DMS 273 treated with DMSO at 0.1 percent for 48 hours (cell line): ENCODE measurements around the gene CAB39L.
"Not testable (repeated sequence)": the region's sequence is repeated elsewhere in the genome, so short reads cannot be mapped to it uniquely, and the experiment has no call there.

Source experiments
- DNase-seq: peaks from one replicate; lab custom pipeline; 2025; lab: John Stamatoyannopoulos, UW

Gene CAB39L

GRCh38 chr13:49343731-49344130 lies 100.1 kb downstream of the CAB39L start:
- DNase-seq, result no peak

- DNase-seq, result no peak
Measured at GRCh38 chr13:49343255-49343654, 100.6 kb downstream of the CAB39L start.

GRCh38 chr13:49342454-49342853 lies 101.4 kb downstream of the CAB39L start:
- DNase-seq, result no peak

DNA sequence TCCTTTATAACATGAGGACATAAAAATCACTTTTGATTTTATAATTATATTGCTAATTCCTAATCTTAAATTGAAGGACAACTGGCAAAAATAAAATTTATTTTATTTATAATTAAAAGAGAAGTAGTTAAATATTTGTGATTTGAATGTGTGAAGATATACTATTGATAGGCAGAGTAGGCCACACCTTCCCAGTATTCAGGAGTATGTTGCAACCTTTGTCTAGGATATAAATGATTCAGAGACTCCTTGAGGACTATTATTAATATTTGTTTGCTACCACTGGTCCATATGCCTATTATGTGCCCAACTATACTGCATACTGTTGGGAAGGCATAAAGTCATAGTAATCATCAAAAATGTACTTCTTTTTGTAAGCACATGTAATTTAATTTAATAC lies 101.9 kb downstream of the CAB39L start:
- DNase-seq, result no peak

- DNase-seq, result no peak
Measured at GRCh38 chr13:49341517-49341916, 102.3 kb downstream of the CAB39L start.

DNA sequence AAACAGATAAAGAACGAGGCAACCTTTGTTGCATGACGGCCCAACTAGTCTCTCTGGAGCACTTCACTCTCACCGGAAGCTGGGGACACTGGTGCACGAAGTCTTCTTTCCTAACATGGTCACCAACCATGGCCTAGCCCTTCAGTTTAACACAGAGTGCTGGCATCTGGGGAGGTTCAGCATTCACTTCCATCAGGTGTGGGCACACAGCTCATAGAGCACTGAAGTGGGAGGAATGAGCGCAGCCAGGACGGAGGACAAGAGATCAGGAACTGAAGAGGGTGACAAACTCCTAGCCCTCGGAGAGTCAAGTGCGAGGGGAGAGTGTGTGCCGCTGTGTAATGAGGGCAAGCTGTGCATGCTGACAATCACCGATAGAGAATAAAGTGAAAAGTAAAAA lies 103.7 kb downstream of the CAB39L start:
- DNase-seq, result no peak

- DNase-seq, result no peak
Measured at GRCh38 chr13:49336655-49337054, 107.2 kb downstream of the CAB39L start.

DNA sequence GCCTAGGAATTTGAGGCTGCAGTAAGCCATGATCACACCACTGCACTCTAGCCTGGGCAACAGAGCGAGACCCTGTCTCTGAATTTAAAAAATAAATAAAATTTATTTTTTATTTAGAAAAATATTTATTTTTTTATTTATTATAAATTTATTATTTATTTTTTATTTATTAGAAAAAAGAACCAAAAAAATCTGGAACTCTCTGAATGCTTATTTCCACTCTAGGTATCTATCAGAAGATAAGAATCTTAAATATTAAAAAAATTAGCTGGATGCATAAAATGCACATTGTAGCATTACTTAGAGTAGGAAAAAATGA lies 113.4 kb downstream of the CAB39L start:
- DNase-seq, result no peak

- no peak for DNase-seq
Measured at GRCh38 chr13:49329831-49330545, 113.9 kb downstream of the CAB39L start.

DNA sequence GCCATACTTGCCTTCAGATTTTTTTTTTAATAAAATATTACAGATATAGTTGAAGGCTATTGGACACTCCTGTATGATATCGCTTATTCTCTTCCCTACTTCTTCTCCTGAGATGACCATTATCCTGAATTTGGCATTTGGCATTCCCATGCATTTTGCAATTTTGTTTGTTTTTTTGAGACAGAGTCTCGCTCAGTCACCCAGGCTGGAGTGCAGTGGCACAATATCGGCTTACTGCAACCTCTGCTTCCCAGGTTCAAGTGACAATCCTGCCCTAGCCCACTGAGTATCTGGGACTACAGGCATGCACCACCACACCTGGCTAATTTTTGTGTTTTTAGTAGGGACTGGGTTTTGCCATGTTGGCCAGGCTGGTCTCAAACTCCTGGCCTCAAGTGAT lies 116.7 kb downstream of the CAB39L start:
- DNase-seq, result not testable (repeated sequence)

DNA sequence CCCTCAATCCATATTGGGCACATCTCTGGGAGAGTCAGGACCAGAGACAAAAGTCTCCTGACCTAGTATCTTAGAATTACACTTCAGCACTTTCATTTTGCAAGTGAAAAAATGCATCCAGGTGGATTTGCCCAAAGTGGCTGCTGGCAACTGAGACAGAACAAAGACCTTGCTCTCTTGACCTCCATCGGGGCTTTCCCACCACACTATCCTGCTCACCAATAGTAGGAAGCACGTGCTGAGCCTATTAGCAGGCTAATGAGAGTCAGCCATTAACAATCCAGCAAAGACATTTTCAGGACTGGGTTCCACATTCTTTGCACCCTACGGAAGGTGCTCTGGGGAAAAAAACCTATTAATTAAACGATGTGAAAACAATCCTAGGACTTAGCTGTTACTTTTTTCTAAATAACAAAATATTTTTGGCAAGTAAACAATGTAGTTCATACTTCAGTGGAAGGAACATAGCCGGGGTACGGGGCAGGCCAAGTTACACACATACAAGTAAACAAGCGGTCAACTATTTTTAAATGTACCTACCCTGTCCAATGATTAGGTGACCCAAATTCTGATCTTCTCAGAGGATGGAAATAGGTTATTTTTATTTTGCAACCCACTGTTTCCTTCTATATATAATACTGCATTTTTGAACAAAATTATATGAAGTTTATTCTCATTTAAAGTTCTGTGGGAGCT lies 117.5 kb downstream of the CAB39L start:
- DNase-seq, result no peak

DNA sequence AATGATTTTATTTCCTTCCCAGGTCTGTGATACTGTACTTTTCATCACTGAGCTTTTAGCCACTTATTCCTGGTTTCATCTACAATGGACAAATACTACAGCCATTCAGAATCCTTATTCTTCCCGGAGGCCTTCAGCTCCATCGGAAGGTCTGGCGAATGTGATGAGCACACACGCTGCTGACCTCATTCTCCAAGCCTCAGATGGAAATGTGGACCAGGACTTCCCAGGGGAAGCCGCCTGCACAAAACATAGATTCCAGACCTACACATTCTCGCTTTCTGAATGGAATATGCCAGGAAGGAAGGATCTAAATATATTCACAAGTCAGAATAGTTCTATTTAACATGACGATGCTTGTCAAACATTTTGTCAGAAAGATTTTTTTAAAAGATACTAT lies 120.5 kb downstream of the CAB39L start:
- DNase-seq, result no peak

DNA sequence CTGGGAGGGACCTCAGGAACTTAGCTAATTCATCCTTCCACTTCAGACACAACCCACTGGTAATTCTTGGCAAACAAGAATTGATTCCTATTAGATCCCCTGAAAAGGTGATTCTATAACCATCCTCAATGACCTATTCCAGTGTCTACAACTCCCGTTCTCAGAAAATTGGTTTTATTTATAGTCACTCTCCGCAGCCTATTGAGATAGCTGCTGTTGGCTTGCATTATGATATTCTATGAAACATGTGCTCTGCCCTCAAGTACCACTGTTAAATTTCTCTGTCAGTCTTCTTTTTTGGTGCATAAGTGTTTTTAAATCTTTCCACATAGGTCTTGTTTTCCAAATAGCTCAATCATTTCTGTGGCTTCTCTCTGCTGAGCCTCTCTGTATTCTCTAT lies 121.2 kb downstream of the CAB39L start:
- no peak for DNase-seq

- DNase-seq, result no peak
Measured at GRCh38 chr13:49320975-49321374, 122.9 kb downstream of the CAB39L start.

DNA sequence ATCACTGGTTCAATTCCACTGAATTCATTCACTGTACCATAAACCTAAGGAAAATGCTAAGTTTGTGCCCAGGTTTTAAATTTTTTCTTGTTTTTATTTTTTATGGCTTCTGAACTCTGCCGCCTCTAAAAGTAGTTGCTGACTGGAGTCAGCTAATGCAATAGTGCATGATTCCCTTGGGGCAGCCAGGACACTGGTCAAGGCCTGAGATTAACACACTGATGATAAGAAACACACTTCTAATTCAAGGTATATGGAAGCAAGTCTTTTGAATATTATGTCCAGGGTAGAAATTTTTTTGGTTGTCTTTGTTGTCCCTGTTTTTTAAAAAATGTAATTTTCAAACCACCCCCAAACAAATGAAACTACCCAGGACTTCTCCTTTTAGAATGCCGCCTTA lies 123.9 kb downstream of the CAB39L start:
- DNase-seq, result no peak

- DNase-seq, result no peak
Measured at GRCh38 chr13:49319551-49319950, 124.3 kb downstream of the CAB39L start.

DNA sequence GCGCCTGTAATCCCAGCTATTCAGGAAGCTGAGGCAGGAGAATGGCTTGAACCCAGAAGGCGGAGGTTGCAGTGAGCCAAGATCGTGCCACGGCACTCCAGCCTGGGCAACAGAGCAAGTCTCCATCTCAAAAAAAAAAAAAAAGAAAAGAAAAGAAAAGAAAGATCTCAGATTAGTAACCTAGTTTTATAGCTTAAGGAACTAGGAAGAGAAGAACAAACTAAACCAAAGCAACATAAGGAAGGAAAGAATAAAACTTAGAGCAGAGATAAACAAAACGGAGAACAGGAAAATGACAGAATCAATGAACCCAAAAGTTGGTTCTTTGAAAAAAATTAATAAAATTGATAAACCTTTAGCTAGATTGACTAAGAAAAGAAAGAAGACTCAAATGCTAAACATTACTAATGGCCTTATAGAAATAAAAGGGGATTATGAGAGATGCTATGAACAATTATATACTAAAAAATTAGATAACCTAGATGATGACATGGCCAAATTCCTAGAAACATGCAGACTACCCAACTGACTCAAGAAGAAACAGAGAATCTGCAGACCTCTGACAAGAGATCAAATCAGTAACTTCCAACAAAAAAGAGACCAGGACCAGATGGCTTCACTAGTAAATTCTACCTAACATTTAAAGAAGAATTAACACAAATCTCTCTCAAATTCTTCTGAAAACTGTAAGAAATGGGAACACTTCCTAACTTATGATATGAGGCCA lies 127.9 kb downstream of the CAB39L start:
- no peak for DNase-seq

- no peak for DNase-seq
Measured at GRCh38 chr13:49315036-49315565, 128.8 kb downstream of the CAB39L start.

DNA sequence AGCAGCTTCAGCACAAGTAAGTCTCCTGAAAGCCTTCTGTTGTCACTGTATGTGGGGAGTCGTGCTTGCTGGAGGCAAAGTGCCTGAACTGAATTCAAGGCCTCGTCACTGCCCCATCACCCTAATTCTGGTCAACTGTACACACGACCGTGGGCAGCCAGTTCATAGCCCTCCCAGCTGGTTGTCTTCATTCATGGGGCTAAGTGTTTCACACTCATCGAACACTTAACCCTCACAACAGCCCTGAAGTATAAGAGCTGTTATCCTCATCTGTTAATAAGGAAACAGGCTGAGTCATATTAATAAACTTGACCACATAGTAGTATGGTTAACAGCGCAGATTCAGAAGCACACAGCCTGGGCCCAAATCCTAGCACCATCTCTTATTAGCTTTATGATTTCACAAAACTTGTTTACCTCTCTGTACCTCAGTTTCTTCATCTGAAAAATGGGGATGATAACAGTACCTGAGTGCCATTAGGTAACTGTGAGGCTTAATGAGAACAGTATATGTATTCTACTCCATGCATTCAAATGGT lies 129.5 kb downstream of the CAB39L start:
- no peak for DNase-seq

- no peak for DNase-seq
Measured at GRCh38 chr13:49311816-49312215, 132.0 kb downstream of the CAB39L start.

GRCh38 chr13:49310251-49310650 lies 133.6 kb downstream of the CAB39L start:
- DNase-seq, result no peak

GRCh38 chr13:49308921-49309408 lies 134.9 kb downstream of the CAB39L start:
- DNase-seq, result no peak
